Suprapubic skin (tissue), 4 donors: Measurements from ENCODE around the gene PHACTR2. TPM values are rescaled to one million over a fixed set of nuclear protein-coding genes. Genes with fewer than 3 reads are reported as not detected.

ENCODE experiments used
- DNase-seq, 2 donors: peaks; one replicate each; pipeline ENCODE4 v3.0.0-alpha.2; 2019; ENCODE audit warnings: low spot score in 2 of 2
- H3K27ac ChIP-seq: fragments of 200-600 bp; sonication (generic); one replicate; pipeline ENCODE4 v1.5.1; 2019
- H3K27me3 ChIP-seq: fragments of 200-600 bp; sonication (generic); one replicate; pipeline ENCODE4 v1.5.1; 2019
- H3K36me3 ChIP-seq: fragments of 200-600 bp; sonication (generic); one replicate; pipeline ENCODE4 v1.5.1; 2019
- H3K4me1 ChIP-seq: fragments of 200-600 bp; sonication (generic); one replicate; pipeline ENCODE4 v1.5.1; 2019
- H3K4me3 ChIP-seq: fragments of 200-600 bp; sonication (generic); one replicate; pipeline ENCODE4 v1.5.1; 2019; ENCODE audit warnings: mild to moderate bottlenecking
- H3K9me3 ChIP-seq: fragments of 200-600 bp; sonication (generic); one replicate; pipeline ENCODE4 v1.5.1; 2019
- EP300 ChIP-seq: sonication (generic); formaldehyde crosslinking; IDR thresholded peaks from one replicate; pipeline ENCODE4 v1.6.1; 2017; ENCODE audit warnings: antibody characterized with exemption
- POLR2A ChIP-seq, 2 donors: fragments of 450-650 bp; IDR thresholded peaks; one replicate each; pipeline ENCODE4 v1.6.1; 2017; ENCODE audit warnings: antibody characterized with exemption in 2 of 2, mild to moderate bottlenecking in 2 of 2, moderate library complexity in 2 of 2
- POLR2AphosphoS5 ChIP-seq, 3 donors: sonication (generic); formaldehyde crosslinking; IDR thresholded peaks; one replicate each; pipeline ENCODE4 v1.6.1; 2017; ENCODE audit warnings: antibody characterized with exemption in 3 of 3
- WGBS: methylation state at CpG from one replicate; pipeline ENCODE4 v1.1.5; 2018; 5-methylcytosine and 5-hydroxymethylcytosine counted together
- total RNA-seq, 4 donors: library from RNA; depleted of rRNA; stranded (reverse); fragments of >200 nt; gene quantifications; one replicate each; pipeline ENCODE4 v1.1.0, GENCODE V29; 2016
- TF ChIP-seq, protein P1 (sequence below), 2 donors: fragments of 200-600 bp in 1 of 2; fragments of 450-650 bp in 1 of 2; sonication (generic) in 1 of 2; IDR thresholded peaks; one replicate each; pipeline ENCODE4 v1.5.1; 2016 to 2019; ENCODE audit warnings: antibody characterized with exemption in 2 of 2, mild to moderate bottlenecking in 1 of 2, moderate library complexity in 1 of 2

The PHACTR2 gene
- total RNA-seq, 4 donors from 2014 or later: 11.9 to 31.5 (median 20.9) TPM

- 69% methylated on average over 16 of the region's 16 CpGs for WGBS
- Histone ChIP-seq H3K4me3 (no peak overlapping the region), H3K36me3 (peaks cover 13% of the 10 kb centered on the region), H3K27ac (peak overlapping the region; percentile 11), H3K4me1 (peaks cover 22% of the 10 kb centered on the region), H3K9me3 (no peaks in the 10 kb centered on the region), H3K27me3 (no peaks in the 10 kb centered on the region)
- DNase-seq: no peak
- TF ChIP-seq, protein P1, sequence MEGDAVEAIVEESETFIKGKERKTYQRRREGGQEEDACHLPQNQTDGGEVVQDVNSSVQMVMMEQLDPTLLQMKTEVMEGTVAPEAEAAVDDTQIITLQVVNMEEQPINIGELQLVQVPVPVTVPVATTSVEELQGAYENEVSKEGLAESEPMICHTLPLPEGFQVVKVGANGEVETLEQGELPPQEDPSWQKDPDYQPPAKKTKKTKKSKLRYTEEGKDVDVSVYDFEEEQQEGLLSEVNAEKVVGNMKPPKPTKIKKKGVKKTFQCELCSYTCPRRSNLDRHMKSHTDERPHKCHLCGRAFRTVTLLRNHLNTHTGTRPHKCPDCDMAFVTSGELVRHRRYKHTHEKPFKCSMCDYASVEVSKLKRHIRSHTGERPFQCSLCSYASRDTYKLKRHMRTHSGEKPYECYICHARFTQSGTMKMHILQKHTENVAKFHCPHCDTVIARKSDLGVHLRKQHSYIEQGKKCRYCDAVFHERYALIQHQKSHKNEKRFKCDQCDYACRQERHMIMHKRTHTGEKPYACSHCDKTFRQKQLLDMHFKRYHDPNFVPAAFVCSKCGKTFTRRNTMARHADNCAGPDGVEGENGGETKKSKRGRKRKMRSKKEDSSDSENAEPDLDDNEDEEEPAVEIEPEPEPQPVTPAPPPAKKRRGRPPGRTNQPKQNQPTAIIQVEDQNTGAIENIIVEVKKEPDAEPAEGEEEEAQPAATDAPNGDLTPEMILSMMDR (IDR thresholded peaks at IDR 0.05): no peak
- no peak for TF ChIP-seq EP300
- TF ChIP-seq POLR2A (IDR thresholded peaks at IDR 0.05): no peak
- TF ChIP-seq POLR2AphosphoS5 (IDR thresholded peaks at IDR 0.05): no peak
Observed at GRCh38 chr6:143772116-143773086, 94.6 kb downstream of the PHACTR2 start.

DNA sequence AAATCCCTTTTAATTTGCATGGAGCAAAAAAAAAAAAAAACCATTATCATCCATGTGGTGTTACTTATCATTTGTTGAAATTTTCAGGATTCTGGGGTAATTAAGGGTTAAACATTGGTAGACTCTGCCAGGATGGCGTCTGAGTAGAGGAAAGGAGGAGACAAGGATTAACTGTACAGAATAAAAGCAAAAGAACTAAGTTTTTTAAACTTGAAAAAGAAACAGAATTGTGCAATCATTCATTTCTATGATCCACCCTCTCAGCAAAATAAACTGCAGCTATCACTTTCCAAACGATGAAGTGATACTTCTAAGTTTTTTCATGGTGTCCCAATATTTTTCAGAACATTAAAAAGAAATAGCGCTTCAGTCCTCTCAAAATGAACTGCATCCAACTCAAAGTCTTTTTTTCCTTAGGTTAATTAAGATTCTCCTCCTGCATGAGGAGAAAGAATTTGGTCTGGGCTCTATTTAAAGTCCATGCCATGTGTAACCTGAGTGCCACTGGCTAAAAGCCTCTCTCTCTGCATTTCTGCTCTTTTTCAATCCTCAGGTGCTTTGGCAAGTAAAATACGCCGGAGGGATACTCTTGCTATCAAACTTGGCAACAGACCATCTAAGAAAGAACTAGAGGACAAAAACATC lies 95.9 kb downstream of the PHACTR2 start:
- peaks cover 14% of the 10 kb centered on the region for H3K36me3 ChIP-seq
- H3K27me3 ChIP-seq: no peaks in the 10 kb centered on the region
- peaks cover 22% of the 10 kb centered on the region for H3K4me1 ChIP-seq
- no peak for DNase-seq
- 33% methylated on average over 5 of the region's 5 CpGs for WGBS
- no peaks in the 10 kb centered on the region for H3K9me3 ChIP-seq
- no peak overlapping the region for H3K4me3 ChIP-seq
- H3K27ac ChIP-seq: no peak overlapping the region
- TF ChIP-seq, protein P1 (IDR thresholded peaks at IDR 0.05): no peak
- TF ChIP-seq POLR2AphosphoS5 (IDR thresholded peaks at IDR 0.05) (no peak), EP300 (no peak), POLR2A (IDR thresholded peaks at IDR 0.05) (no peak)

GRCh38 chr6:143774347-143774746 lies 96.6 kb downstream of the PHACTR2 start:
- peaks cover 22% of the 10 kb centered on the region for H3K4me1 ChIP-seq
- TF ChIP-seq POLR2A (IDR thresholded peaks at IDR 0.05) (no peak), POLR2AphosphoS5 (IDR thresholded peaks at IDR 0.05) (no peak), EP300 (no peak)
- TF ChIP-seq, protein P1 (IDR thresholded peaks at IDR 0.05): no peak
- H3K9me3 ChIP-seq: no peaks in the 10 kb centered on the region
- peaks cover 14% of the 10 kb centered on the region for H3K36me3 ChIP-seq
- no peak overlapping the region for H3K4me3 ChIP-seq
- no peak overlapping the region for H3K27ac ChIP-seq
- 50% methylated on average over 2 of the region's 2 CpGs for WGBS
- no peaks in the 10 kb centered on the region for H3K27me3 ChIP-seq
- no peak for DNase-seq

DNA sequence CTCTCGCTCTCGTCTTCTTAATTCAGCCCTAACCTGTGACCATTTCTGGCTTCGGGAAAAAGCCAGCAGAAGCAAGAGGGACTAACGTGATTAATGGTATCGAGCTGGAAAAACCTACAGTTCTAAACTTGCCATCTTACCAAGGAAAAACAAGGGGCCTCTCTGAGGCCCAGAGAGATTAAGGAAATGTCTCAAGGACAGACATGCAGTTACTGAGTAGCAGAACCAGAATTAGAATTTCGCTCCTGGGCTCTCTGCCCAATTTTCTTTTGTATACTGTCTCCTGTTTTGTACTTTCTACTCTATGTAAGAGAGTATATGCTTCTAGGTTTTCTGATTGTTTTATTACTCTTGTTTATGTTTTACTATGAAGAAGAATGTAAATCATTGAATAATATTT lies 97.6 kb downstream of the PHACTR2 start:
- DNase-seq: no peak
- Histone ChIP-seq H3K4me3 (no peak overlapping the region), H3K9me3 (no peaks in the 10 kb centered on the region), H3K36me3 (peaks cover 14% of the 10 kb centered on the region), H3K27ac (no peak overlapping the region), H3K4me1 (peaks cover 22% of the 10 kb centered on the region), H3K27me3 (no peaks in the 10 kb centered on the region)
- WGBS: 84% methylated on average over 6 of the region's 6 CpGs
- TF ChIP-seq POLR2A (IDR thresholded peaks at IDR 0.05) (no peak), EP300 (no peak), POLR2AphosphoS5 (IDR thresholded peaks at IDR 0.05) (no peak)
- TF ChIP-seq, protein P1 (IDR thresholded peaks at IDR 0.05): no peak

GRCh38 chr6:143778926-143779325 lies 101.2 kb downstream of the PHACTR2 start:
- H3K4me1 ChIP-seq: peaks cover 11% of the 10 kb centered on the region
- TF ChIP-seq POLR2AphosphoS5 (IDR thresholded peaks at IDR 0.05): no peak
- TF ChIP-seq EP300: no peak
- TF ChIP-seq, protein P1 (IDR thresholded peaks at IDR 0.05): no peak
- no peak for TF ChIP-seq POLR2A (IDR thresholded peaks at IDR 0.05)
- WGBS: 93% methylated on average over 2 of the region's 2 CpGs
- H3K4me3 ChIP-seq: no peak overlapping the region
- no peak overlapping the region for H3K27ac ChIP-seq
- DNase-seq: no peak
- H3K9me3 ChIP-seq: no peaks in the 10 kb centered on the region
- H3K36me3 ChIP-seq: peaks cover 12% of the 10 kb centered on the region
- no peaks in the 10 kb centered on the region for H3K27me3 ChIP-seq
